HG03442 (cell line): ENCODE results near the gene CXCL11.
"Not testable (repeated sequence)": the region's sequence is repeated elsewhere in the genome, so short reads cannot be mapped to it uniquely, and the experiment has no call there.

ENCODE experiments used
- ATAC-seq: cut with Tn5 transposase; IDR thresholded peaks from one replicate; pipeline ENCODE4 v1.9.1; 2021; ENCODE audit warnings: mild to moderate bottlenecking, moderate library complexity; ENCODE audit not compliant: unreplicated experiment

The CXCL11 gene

DNA sequence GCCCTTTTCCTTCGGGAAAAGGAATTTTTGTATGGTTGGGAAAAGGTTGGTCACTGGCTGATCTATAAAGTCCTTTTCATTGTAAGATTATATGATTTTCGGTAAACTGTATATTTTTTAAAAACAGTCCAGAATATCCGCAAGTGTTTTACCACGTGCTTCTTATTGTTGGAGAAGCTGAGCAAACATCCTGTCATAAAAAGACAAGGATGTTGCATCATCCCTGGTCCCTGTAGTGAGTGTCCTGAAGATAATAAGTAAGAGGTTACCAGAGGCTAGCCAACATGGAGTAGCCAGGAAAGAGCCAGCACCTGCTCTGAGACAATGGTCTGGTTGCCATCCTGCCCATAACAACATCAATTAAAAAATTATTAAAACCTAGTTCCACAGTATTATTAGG, 33.7 kb downstream of the CXCL11 start:
- ATAC-seq: no peak

DNA sequence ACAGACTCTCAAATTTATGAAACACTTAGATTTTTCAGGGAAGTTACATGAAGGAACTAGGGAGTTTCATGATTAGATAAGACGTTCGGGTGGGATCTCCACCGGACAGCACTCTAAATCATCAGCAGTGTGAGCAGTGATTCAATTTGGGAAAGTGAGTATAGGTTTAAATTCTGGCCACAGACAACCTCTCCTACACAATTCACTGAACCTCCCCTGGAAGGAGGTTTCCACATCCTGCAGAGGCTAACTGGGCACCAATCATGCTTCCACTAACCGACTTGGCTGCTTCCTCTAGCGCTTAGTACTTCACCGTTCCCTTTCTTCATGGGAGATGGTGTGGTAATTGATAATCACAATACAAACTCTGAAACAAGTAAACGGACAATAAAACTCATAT, 34.2 kb downstream of the CXCL11 start:
- no peak for ATAC-seq

DNA sequence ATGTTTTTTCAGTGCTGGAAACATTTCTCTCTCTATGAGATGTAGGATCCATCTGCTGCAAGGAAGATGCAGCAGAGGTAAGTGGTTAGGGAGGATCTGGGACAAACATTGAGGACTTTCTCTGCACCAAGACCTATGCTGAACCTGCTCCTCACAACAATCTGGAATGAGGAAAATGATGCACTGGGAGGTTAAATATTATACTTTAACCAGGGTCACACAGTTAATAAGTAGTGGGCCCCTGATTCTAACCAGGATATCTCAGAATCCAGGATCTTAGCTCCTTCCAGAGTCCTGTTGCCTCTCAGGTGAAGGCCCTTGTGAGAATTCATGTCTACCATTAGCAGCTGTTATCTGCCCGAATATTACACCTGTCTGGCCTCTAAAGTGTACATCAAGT, 35.6 kb downstream of the CXCL11 start:
- ATAC-seq: no peak

DNA sequence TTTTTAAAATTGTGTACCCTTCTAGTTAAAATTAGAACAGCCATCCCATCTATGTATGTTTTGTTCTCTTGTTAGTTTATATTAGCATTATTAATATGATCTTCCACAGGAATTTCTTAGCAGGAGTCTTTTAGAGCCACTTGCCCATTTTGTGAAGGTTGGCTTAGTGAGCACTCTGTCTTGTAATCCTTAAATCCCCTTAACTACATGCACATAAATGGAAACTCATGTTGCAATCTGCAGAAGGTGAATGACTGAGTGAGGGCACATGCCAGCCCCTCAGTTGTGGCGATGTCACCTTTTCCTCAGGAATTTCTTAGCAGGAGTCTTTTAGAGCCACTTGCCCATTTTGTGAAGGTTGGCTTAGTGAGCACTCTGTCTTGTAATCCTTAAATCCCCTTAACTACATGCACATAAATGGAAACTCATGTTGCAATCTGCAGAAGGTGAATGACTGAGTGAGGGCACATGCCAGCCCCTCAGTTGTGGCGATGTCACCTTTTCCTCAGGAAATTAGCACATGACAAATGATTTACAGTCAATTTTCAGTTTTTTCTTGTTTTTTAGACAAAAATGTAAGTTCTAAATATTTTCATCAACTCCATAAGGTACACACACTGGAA, 37.2 kb downstream of the CXCL11 start:
- not testable (repeated sequence) for ATAC-seq

DNA sequence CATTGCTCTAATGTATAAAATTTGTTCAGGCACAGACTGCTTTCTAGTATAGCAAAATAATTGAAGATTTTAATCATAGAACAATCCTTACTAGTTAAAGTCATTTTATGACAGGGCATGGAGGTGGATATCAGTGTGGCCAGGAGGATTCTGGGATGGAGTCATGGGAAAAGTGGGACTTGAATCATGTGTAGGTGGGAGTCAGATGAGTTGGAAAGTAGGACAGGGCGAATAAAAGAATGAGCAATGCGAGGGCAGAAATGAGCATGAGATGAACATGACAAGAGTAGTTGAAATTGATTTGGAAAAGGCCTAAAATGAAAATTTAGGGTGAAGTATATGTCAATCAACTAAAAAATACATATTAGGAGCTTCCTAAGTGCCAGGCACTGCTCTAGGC, 37.9 kb downstream of the CXCL11 start:
- no peak for ATAC-seq

DNA sequence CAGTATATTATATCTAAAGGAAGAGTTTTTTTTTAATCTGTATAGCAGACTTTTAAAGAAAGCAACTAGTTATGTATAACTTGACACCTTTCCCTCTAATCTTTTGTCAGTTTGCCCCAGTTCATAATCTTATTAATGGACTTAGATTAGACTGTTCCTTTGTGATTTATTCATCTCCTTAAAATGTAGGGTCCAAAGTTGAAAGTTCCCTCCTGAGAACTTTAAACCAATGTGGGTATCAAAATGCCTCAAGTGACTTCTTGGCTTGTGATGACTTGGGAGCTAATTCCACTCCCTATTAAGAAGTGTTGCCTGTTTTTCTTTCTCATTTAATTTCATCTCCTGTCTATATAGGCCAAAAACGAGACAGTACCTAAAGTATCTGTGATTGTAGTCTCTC, 38.8 kb downstream of the CXCL11 start:
- ATAC-seq: no peak

DNA sequence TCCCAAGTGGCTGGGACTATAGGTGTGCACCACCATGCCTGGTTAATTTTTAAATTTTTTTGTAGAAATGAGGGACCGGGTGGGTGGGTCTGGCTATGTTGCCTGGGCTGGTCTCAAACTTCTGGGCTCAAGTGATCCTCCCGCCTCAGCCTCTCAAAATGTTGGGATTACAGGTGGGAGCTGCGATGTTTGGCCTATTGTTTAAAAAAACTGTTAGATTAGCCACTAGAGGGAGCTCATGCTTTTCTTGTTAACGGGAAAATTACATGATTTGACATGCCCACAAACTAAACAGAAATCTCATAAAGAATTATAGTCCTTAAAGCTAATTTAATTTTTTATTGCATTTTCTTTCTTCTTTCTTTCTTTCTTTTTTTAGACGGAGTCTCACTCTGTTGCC, 40.1 kb downstream of the CXCL11 start:
- no peak for ATAC-seq

DNA sequence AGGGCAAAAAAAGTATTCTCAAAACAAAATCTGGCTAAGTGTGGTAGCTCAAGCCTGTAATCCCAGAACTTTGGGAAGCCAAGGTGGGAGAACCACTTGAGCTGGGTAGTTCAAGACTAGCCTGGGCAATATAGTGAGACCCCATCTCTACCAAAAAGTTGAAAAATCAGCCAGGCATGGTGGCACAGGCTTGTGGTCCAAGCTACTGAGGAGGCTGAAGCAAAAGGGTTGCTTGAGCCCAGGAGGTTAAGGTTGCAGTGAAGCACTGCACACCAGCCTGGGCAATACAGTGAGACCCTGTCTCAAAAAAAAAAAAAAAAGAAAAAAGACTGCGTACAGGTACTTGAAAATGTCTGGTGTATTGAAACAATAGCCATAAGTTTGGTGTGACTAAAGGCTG, 43.4 kb downstream of the CXCL11 start:
- ATAC-seq: no peak

DNA sequence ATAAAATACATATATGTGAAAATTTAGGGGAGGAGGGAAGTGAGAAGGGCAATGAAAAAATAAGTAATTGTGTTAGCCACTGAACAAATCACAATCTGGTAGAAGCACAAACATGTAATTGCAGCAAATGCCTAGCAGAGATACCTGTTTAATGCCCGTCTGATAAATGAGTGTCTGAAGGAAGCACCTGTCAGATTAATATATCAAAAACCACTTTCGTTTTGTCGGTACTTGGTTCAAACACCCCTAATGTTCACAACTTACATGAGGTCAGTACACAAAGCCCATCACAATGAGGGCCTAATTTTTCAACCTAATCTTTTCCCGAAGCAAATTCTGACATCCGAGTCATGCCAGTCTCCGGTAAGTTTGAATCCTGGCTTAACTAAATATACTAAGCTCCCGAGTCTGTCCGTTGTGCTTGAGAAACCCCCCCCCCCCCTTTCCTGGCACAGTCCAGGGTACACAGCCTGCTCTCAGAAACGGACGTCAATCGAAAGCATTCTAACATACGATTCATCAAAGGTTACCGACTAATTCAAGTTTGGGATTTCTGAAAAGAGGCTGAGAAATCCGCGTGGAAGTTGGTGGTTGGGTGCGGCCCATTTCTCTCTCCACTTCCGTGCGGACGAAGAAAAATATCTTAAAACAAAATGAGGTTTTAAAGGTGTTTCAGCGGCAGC, 45.9 kb downstream of the CXCL11 start:
- ATAC-seq: no peak

DNA sequence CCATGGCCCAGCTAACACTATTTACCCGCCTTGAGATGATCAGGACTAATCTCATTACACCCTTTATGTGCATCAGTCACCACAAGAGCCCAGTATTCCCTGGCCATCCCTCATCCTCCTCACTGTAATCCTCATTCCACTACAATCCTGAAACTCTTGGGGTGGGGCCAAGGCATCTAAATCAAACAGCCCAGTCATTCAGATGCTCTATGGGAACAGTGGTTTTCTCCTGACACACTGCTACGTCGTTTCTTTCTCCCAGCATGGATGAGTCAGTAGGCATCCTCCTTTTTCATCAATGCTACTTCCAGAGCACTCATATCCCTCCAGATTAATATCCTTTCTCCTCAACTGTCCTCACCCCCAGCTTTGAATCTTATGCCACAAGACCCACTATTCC, 50.8 kb downstream of the CXCL11 start:
- no peak for ATAC-seq
